Stimulated activated effector memory CD8-positive, alpha-beta T cell treated with anti-CD3 and anti-CD28 coated beads, Interleukin-12 subunit alpha, Interleukin-12 subunit beta, amount 100 ng/mL, for 72 hours (primary cell): ENCODE results near the gene AK9.
"Not testable (repeated sequence)": the region's sequence is repeated elsewhere in the genome, so short reads cannot be mapped to it uniquely, and the experiment has no call there.

Experiments
- ATAC-seq: fragments of 150-1000 bp; cut with Tn5 transposase; 2 replicates; pipeline ENCODE4 v1.10.0; 2021
- DNase-seq, 2 donors: peaks; one replicate each; pipeline ENCODE4 v3.0.0; 2021 to 2022; ENCODE audit warnings: low spot score in 2 of 2
- H3K27ac Mint-ChIP-seq: one replicate; pipeline ENCODE4 v1.8.0; 2022; ENCODE audit warnings: mild to moderate bottlenecking, mixed read lengths
- H3K36me3 Mint-ChIP-seq: one replicate; pipeline ENCODE4 v1.8.0; 2022; ENCODE audit warnings: mild to moderate bottlenecking, mixed read lengths
- H3K4me1 Mint-ChIP-seq: one replicate; pipeline ENCODE4 v1.8.0; 2022; ENCODE audit warnings: mixed read lengths
- H3K4me3 Mint-ChIP-seq: one replicate; pipeline ENCODE4 v1.8.0; 2022; ENCODE audit warnings: mild to moderate bottlenecking, mixed read lengths
- H3K9me3 Mint-ChIP-seq: one replicate; pipeline ENCODE4 v1.8.0; 2022; ENCODE audit warnings: mixed read lengths

The AK9 gene

DNA sequence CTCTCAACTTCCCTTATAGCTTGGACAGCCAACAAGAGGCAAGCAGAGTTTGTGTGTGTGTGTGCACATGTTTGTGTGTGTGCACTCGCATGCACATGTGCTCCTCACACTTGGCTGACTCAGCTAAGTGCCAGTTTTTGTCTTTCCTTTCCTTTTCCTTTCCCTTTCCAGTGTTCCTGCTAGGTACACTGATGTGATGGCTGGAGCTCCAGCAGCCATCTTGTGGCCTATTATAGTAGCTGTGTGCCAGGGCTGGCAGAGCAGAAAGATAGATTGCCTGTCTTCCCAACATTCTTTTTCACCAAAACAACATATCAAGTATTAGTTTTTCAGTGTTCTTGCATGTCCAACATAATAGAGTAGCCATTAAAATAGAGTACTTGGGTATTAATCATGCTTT, 79.5 kb downstream of the AK9 start:
- H3K4me3 Mint-ChIP-seq: no peak overlapping the region
- H3K4me1 Mint-ChIP-seq: no peaks in the 10 kb centered on the region
- no peak for ATAC-seq
- H3K9me3 Mint-ChIP-seq: no peaks in the 10 kb centered on the region
- H3K27ac Mint-ChIP-seq: no peak overlapping the region
- H3K36me3 Mint-ChIP-seq: peaks cover 7% of the 10 kb centered on the region
- no peak for DNase-seq

DNA sequence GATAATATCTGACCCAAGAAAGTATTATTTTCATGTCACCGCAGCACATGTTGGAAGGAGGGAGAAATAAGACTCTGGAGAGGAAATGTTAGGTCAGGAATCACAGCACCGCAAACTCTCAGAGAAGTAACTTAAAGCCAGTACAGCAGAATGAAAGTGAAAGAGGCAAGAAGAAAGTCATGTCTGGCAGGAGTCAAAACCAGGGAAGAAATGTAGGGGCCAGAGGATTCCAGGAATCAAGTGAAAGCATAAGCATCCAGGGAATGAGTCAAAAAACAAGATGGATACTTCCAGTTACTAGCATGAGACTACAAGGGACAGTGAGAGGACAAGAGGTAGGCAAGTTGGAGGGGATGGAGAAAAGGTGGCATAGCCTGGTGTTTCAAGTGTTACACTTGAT, 80.4 kb downstream of the AK9 start:
- DNase-seq (no peak), ATAC-seq (no peak)
- peaks cover 7% of the 10 kb centered on the region for H3K36me3 Mint-ChIP-seq
- H3K4me1 Mint-ChIP-seq: no peaks in the 10 kb centered on the region
- H3K4me3 Mint-ChIP-seq: no peak overlapping the region
- H3K27ac Mint-ChIP-seq: no peak overlapping the region
- no peaks in the 10 kb centered on the region for H3K9me3 Mint-ChIP-seq

GRCh38 chr6:109609737-109610136, 81.3 kb downstream of the AK9 start:
- Mint-ChIP-seq H3K9me3 (no peaks in the 10 kb centered on the region), H3K27ac (no peak overlapping the region), H3K36me3 (peaks cover 7% of the 10 kb centered on the region), H3K4me3 (no peak overlapping the region), H3K4me1 (no peaks in the 10 kb centered on the region)
- ATAC-seq: no peak
- no peak for DNase-seq

DNA sequence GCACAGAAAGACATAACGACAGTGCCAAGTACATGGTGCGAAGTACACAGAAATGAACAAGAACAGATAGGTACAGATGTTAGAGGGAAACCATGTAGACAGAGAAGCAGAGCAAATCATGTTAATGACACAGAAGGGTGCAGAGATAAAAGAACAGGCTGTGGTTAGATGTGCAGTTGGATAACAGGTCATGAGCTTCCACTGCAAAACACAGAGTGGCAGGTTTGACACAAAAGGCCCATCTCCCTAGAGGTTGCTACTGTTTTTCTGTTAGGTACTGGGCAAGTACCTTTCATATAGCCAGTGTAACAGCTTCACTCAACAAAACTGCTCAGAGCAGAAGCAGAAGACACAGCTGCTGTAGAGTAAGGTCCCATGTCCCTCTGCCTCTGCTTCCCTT, 84.6 kb downstream of the AK9 start:
- DNase-seq (no peak), ATAC-seq (no peak)
- no peak overlapping the region for H3K27ac Mint-ChIP-seq
- no peak overlapping the region for H3K4me3 Mint-ChIP-seq
- peaks cover 2% of the 10 kb centered on the region for H3K36me3 Mint-ChIP-seq
- no peaks in the 10 kb centered on the region for H3K4me1 Mint-ChIP-seq
- H3K9me3 Mint-ChIP-seq: peaks cover 4% of the 10 kb centered on the region

GRCh38 chr6:109595998-109596397, 95.0 kb downstream of the AK9 start:
- no peak for ATAC-seq
- DNase-seq: no peak
- Mint-ChIP-seq H3K4me3 (no peak overlapping the region), H3K36me3 (no peaks in the 10 kb centered on the region), H3K9me3 (peaks cover 17% of the 10 kb centered on the region), H3K4me1 (no peaks in the 10 kb centered on the region), H3K27ac (no peak overlapping the region)

DNA sequence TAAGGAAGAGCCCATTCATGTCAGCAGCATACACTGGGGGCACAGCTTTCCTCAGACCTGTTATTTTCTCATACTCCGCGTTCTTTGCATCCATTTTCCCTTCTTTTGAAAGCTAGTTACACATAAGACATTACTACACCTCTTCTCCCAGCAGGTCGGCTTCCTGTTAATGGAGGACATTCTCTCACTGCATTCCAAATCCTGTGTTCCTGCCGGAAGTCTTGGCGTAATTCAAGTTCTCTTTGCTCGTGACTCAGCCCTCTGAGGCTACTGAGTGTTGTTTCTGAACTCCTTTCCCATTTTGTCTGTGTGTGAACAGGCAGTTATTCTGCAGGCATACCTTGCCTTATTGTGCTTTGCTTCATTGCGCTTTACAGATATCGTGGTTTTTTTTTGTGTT, 110.5 kb downstream of the AK9 start:
- ATAC-seq: no peak
- H3K9me3 Mint-ChIP-seq: no peaks in the 10 kb centered on the region

DNA sequence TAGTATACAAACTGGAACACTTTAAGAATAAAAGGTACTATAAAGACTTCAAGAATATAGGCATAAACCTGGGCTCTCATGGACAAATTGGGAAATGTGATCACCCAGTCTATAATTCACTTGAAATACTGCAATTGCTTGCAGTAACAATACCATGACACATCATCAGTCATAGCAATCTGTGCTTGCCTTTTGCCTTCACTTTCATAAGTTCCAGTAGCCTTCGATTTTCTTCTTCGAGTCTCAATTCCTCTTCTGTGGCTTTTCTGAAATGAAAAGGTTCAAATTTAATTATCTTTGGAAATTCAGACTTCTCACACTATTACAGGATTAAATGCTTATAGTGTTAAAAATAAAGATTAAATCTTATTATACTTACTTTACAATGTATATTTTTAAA, 111.6 kb downstream of the AK9 start:
- H3K4me3 Mint-ChIP-seq: no peak overlapping the region
- H3K36me3 Mint-ChIP-seq: no peaks in the 10 kb centered on the region
- no peak for DNase-seq

More for the DNA sequence above, 110.5 kb downstream of the AK9 start:
- Mint-ChIP-seq H3K27ac (no peak overlapping the region), H3K4me3 (no peak overlapping the region), H3K4me1 (no peaks in the 10 kb centered on the region), H3K36me3 (no peaks in the 10 kb centered on the region)
- DNase-seq: no peak

DNA sequence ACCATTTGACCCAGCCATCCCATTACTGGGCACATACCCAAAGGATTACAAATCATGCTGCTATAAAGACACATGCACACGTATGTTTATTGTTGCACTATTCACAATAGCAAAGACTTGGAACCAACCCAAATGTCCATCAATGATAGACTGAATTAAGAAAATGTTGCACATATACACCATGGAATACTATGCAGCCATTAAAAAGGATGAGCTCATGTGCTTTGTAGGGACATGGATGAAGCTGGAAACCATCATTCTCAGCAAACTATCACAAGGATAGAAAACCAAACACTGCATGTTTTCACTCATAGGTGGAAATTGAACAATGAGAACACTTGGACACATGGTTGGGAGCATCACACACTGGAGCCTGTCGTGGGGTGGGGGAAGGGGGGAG, 121.1 kb downstream of the AK9 start:
- not testable (repeated sequence) for H3K9me3 Mint-ChIP-seq, H3K4me3 Mint-ChIP-seq, H3K4me1 Mint-ChIP-seq, ATAC-seq, H3K27ac Mint-ChIP-seq, H3K36me3 Mint-ChIP-seq, DNase-seq

More for the DNA sequence above, 111.6 kb downstream of the AK9 start:
- Mint-ChIP-seq H3K27ac (no peak overlapping the region), H3K9me3 (no peaks in the 10 kb centered on the region), H3K4me1 (no peaks in the 10 kb centered on the region)
- ATAC-seq: no peak

DNA sequence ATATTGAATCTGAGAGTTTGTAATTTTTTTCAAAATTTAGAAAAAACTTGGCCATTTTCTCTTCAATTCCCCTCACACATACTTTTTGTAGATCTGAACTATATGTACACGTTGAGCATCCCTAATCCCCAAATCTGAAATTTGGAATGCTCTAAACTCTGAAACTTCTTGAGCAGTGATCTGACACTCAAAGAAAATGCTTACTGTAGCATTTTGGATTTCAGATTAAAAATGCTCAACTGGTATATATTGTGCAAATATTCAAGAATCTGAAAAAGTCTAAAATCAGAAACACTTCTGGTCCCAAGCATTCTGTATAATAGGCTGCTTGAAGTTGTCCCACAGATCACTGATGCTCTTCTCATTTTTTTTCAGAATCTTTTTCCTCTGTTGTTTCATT, 129.2 kb downstream of the AK9 start:
- H3K27ac Mint-ChIP-seq: no peak overlapping the region
- ATAC-seq (no peak), DNase-seq (no peak)
- peaks cover 18% of the 10 kb centered on the region for H3K36me3 Mint-ChIP-seq
- H3K9me3 Mint-ChIP-seq: peaks cover 8% of the 10 kb centered on the region
- no peak overlapping the region for H3K4me3 Mint-ChIP-seq
- no peaks in the 10 kb centered on the region for H3K4me1 Mint-ChIP-seq

GRCh38 chr6:109531446-109531845, 159.6 kb downstream of the AK9 start:
- Mint-ChIP-seq H3K4me1 (no peaks in the 10 kb centered on the region), H3K4me3 (no peak overlapping the region), H3K27ac (no peak overlapping the region), H3K9me3 (no peaks in the 10 kb centered on the region), H3K36me3 (no peaks in the 10 kb centered on the region)
- ATAC-seq: no peak
- no peak for DNase-seq

- H3K36me3 Mint-ChIP-seq: no peaks in the 10 kb centered on the region
- ATAC-seq: no peak
- H3K4me1 Mint-ChIP-seq: no peaks in the 10 kb centered on the region
- no peak overlapping the region for H3K4me3 Mint-ChIP-seq
- no peak for DNase-seq
- H3K9me3 Mint-ChIP-seq: peaks cover 3% of the 10 kb centered on the region
- no peak overlapping the region for H3K27ac Mint-ChIP-seq
Observed at GRCh38 chr6:109527989-109528388, 163.0 kb downstream of the AK9 start.

- no peak overlapping the region for H3K4me3 Mint-ChIP-seq
- DNase-seq (peak; percentile 18 to 69), ATAC-seq (peak; percentile 76)
- H3K36me3 Mint-ChIP-seq: no peaks in the 10 kb centered on the region
- no peak overlapping the region for H3K27ac Mint-ChIP-seq
- H3K4me1 Mint-ChIP-seq: no peaks in the 10 kb centered on the region
- peaks cover 3% of the 10 kb centered on the region for H3K9me3 Mint-ChIP-seq
Observed at GRCh38 chr6:109526905-109527628, 163.9 kb downstream of the AK9 start.

GRCh38 chr6:109524129-109524528, 166.9 kb downstream of the AK9 start:
- Mint-ChIP-seq H3K36me3 (no peaks in the 10 kb centered on the region), H3K4me3 (no peak overlapping the region), H3K27ac (no peak overlapping the region), H3K4me1 (no peaks in the 10 kb centered on the region), H3K9me3 (peaks cover 3% of the 10 kb centered on the region)
- DNase-seq: no peak
- ATAC-seq: no peak

- Mint-ChIP-seq H3K9me3 (peaks cover 3% of the 10 kb centered on the region), H3K36me3 (no peaks in the 10 kb centered on the region), H3K4me3 (no peak overlapping the region), H3K27ac (no peak overlapping the region), H3K4me1 (no peaks in the 10 kb centered on the region)
- ATAC-seq (no peak), DNase-seq (no peak)
Observed at GRCh38 chr6:109523478-109523877, 167.5 kb downstream of the AK9 start.

- ATAC-seq: no peak
- Mint-ChIP-seq H3K36me3 (no peaks in the 10 kb centered on the region), H3K4me3 (no peak overlapping the region), H3K27ac (no peak overlapping the region), H3K4me1 (peaks cover 11% of the 10 kb centered on the region), H3K9me3 (peaks cover 3% of the 10 kb centered on the region)
- no peak for DNase-seq
Observed at GRCh38 chr6:109521080-109521479, 169.9 kb downstream of the AK9 start.

DNA sequence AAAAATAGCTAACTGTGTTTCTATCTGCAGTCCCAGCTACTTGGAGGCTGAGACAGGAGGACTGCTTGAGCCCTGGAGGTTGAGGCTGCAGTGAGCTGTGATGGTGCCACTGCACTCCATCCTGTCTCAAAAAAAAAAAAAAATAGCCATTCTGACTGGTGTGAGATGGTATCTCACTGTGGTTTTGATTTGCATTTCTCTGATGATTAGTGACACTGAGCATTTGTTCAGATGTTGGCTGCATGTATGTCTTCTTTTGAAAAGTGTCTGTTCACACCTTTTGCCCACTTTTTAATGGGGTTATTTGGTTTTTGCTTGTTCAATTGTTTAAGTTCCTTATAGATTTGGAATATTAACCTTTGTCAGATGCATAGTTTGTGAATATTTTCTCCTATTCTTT, 171.4 kb downstream of the AK9 start:
- ATAC-seq: peak; percentile 61
- DNase-seq, H3K27ac Mint-ChIP-seq, H3K9me3 Mint-ChIP-seq, H3K36me3 Mint-ChIP-seq, H3K4me3 Mint-ChIP-seq: not testable (repeated sequence)
- H3K4me1 Mint-ChIP-seq: peaks cover 18% of the 10 kb centered on the region

DNA sequence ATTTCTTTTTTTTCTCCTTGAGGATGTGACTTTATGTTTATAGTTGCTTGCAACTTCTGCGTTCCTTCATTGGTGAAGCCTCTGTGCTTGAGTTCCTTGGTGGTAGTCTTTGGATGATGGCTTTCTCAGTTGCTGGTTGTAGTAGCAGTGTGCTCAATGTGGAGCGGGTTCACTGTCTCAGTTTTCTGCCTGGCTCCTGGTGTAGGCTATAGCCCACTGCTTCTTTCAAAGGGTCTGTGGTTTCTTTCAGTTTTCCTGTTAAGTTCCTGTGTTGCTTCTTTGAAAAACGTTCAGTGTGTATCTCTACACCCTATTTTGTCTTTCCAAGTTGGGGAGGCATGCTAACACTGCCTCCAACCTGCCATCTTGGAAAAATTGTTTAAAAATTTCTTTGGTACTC, 174.1 kb downstream of the AK9 start:
- Mint-ChIP-seq H3K4me3 (no peak overlapping the region), H3K36me3 (no peaks in the 10 kb centered on the region), H3K9me3 (no peaks in the 10 kb centered on the region), H3K27ac (no peak overlapping the region), H3K4me1 (peaks cover 18% of the 10 kb centered on the region)
- ATAC-seq (no peak), DNase-seq (no peak)
